ENCODE results near the gene TSPAN9. TPM values are rescaled to one million over a fixed set of nuclear protein-coding genes. Genes with fewer than 3 reads are reported as not detected.

TSPAN9 gene
- total RNA-seq, 1 experiment from 2014 or later: 7.7 TPM

DNA sequence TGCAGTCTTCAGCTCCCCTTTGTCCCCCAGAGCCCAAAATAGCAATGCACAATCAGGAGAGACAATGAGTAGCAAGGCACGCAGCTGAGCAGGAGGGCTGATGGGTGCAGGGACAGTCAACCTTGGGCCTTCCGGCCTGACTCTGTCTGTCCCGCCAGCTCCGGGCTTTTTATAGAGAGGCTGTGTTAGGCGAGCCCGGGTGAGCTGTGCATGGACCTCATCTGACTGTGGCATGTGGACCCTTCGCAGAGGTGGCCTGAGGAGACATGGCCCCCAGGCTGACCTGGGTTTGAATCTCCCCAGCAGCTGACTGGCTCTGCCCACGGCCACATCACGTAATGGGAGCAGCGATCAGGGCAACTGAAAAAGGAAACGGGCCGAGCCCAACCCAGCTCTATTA lies 177.9 kb downstream of the TSPAN9 start:
- TF ChIP-seq, protein P1, sequence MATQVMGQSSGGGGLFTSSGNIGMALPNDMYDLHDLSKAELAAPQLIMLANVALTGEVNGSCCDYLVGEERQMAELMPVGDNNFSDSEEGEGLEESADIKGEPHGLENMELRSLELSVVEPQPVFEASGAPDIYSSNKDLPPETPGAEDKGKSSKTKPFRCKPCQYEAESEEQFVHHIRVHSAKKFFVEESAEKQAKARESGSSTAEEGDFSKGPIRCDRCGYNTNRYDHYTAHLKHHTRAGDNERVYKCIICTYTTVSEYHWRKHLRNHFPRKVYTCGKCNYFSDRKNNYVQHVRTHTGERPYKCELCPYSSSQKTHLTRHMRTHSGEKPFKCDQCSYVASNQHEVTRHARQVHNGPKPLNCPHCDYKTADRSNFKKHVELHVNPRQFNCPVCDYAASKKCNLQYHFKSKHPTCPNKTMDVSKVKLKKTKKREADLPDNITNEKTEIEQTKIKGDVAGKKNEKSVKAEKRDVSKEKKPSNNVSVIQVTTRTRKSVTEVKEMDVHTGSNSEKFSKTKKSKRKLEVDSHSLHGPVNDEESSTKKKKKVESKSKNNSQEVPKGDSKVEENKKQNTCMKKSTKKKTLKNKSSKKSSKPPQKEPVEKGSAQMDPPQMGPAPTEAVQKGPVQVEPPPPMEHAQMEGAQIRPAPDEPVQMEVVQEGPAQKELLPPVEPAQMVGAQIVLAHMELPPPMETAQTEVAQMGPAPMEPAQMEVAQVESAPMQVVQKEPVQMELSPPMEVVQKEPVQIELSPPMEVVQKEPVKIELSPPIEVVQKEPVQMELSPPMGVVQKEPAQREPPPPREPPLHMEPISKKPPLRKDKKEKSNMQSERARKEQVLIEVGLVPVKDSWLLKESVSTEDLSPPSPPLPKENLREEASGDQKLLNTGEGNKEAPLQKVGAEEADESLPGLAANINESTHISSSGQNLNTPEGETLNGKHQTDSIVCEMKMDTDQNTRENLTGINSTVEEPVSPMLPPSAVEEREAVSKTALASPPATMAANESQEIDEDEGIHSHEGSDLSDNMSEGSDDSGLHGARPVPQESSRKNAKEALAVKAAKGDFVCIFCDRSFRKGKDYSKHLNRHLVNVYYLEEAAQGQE (IDR thresholded peaks at IDR 0.05; ENCODE audit: insufficient read depth in 1 of 2, low read depth in 2 of 2, low read length in 1 of 2): no peak
- no peak for TF ChIP-seq CTCF (IDR thresholded peaks at IDR 0.05)
- no peak for TF ChIP-seq TCF7L2 (IDR thresholded peaks at IDR 0.05; ENCODE audit: low read depth, low read length)
- no TSS peak for BruUV-seq (replicated peaks)
- Histone ChIP-seq H3K9me3 (ENCODE audit: control insufficient read depth, insufficient read depth, low read depth, low read length) (no peaks in the 10 kb centered on the region), H3K27me3 (ENCODE audit: control insufficient read depth, insufficient read depth, low read length) (no peaks in the 10 kb centered on the region), H3K27ac (ENCODE audit: low read length) (no peak overlapping the region), H3K4me1 (ENCODE audit: control insufficient read depth, insufficient read depth, low read length) (no peaks in the 10 kb centered on the region), H3K4me3 (ENCODE audit: low read depth in 2 of 2, low read length in 2 of 2) (no peak overlapping the region), H3K36me3 (ENCODE audit: control insufficient read depth, insufficient read depth, low read length) (no peaks in the 10 kb centered on the region)
- ChIA-PET CTCF (no interaction called here), POLR2A (no interaction called here)
- ATAC-seq: no peak
- in situ Hi-C loops (cut with HindIII; ENCODE audit: low pct_unique_long_range_greater_than_20kb, low sequenced_read_pairs) (no loop called here), intact Hi-C loops (cut with micrococcal nuclease; ENCODE audit: unreplicated experiment) (no loop called here)
- DNase-seq (ENCODE audit: low read depth, low spot score): no peak

GRCh38 chr12:3256103-3256631 lies 179.0 kb downstream of the TSPAN9 start:
- H3K27ac ChIP-seq (ENCODE audit: low read length): no peak overlapping the region
- H3K4me3 ChIP-seq (ENCODE audit: low read depth in 2 of 2, low read length in 2 of 2): no peak overlapping the region
- no peaks in the 10 kb centered on the region for H3K36me3 ChIP-seq (ENCODE audit: control insufficient read depth, insufficient read depth, low read length)
- BruUV-seq (replicated peaks): no TSS peak
- intact Hi-C loops (cut with micrococcal nuclease; ENCODE audit: unreplicated experiment): no loop called here
- no peaks in the 10 kb centered on the region for H3K4me1 ChIP-seq (ENCODE audit: control insufficient read depth, insufficient read depth, low read length)
- no peaks in the 10 kb centered on the region for H3K9me3 ChIP-seq (ENCODE audit: control insufficient read depth, insufficient read depth, low read depth, low read length)
- ChIA-PET POLR2A (no interaction called here), CTCF (no interaction called here)
- DNase-seq (ENCODE audit: low read depth, low spot score) (no peak), ATAC-seq (no peak)
- in situ Hi-C loops (cut with HindIII; ENCODE audit: low pct_unique_long_range_greater_than_20kb, low sequenced_read_pairs): no loop called here
- no peaks in the 10 kb centered on the region for H3K27me3 ChIP-seq (ENCODE audit: control insufficient read depth, insufficient read depth, low read length)
- TF ChIP-seq CTCF (IDR thresholded peaks at IDR 0.05) (no peak), SIN3A (IDR thresholded peaks at IDR 0.05; ENCODE audit: borderline replicate concordance, insufficient read depth, low read depth, low read length) (no peak), TCF7L2 (IDR thresholded peaks at IDR 0.05; ENCODE audit: low read depth, low read length) (no peak), POLR2AphosphoS5 (IDR thresholded peaks at IDR 0.05; ENCODE audit: low read depth, low read length) (no peak)
- TF ChIP-seq, protein P1 (IDR thresholded peaks at IDR 0.05; ENCODE audit: insufficient read depth in 1 of 2, low read depth in 2 of 2, low read length in 1 of 2): no peak
